Mucosa of stomach (tissue), 1 donor: ENCODE results near the gene FBF1.
A peak's percentile ranks its signal among the peaks of the same experiment; 100 is the strongest.

Source experiments
- H3K27me3 ChIP-seq: one replicate; pipeline ENCODE4 v1.7.0; 2013; ENCODE audit warnings: mild to moderate bottlenecking, low read length; ENCODE audit not compliant: control insufficient read depth, insufficient read depth
- H3K36me3 ChIP-seq: one replicate; pipeline ENCODE4 v1.7.0; 2013; ENCODE audit warnings: low read length; ENCODE audit not compliant: control insufficient read depth, insufficient read depth
- H3K4me1 ChIP-seq: one replicate; pipeline ENCODE4 v1.7.0; 2013; ENCODE audit warnings: mild to moderate bottlenecking, low read length; ENCODE audit not compliant: control insufficient read depth, insufficient read depth
- H3K4me3 ChIP-seq: one replicate; pipeline ENCODE4 v1.7.0; 2013; ENCODE audit warnings: low read length
- H3K9ac ChIP-seq: one replicate; pipeline ENCODE4 v1.7.0; 2013; ENCODE audit warnings: mild to moderate bottlenecking, low read length, moderate library complexity
- H3K9me3 ChIP-seq: one replicate; pipeline ENCODE4 v1.7.0; 2013; ENCODE audit warnings: mild to moderate bottlenecking, low read length, moderate library complexity; ENCODE audit not compliant: control insufficient read depth
- donor health status: Pancreatic carcinoma.

FBF1 gene

GRCh38 chr17:75885431-75885830 lies 55.4 kb downstream of the FBF1 start:
- Histone ChIP-seq H3K4me3 (no peak overlapping the region), H3K27me3 (no peaks in the 10 kb centered on the region), H3K9ac (no peak overlapping the region), H3K9me3 (no peaks in the 10 kb centered on the region), H3K4me1 (peaks cover 10% of the 10 kb centered on the region), H3K36me3 (no peaks in the 10 kb centered on the region)

- no peak overlapping the region for H3K4me3 ChIP-seq
- no peaks in the 10 kb centered on the region for H3K9me3 ChIP-seq
- no peak overlapping the region for H3K9ac ChIP-seq
- no peaks in the 10 kb centered on the region for H3K36me3 ChIP-seq
- peaks cover 23% of the 10 kb centered on the region for H3K4me1 ChIP-seq
- H3K27me3 ChIP-seq: no peaks in the 10 kb centered on the region
Measured at GRCh38 chr17:75881678-75882454, 59.0 kb downstream of the FBF1 start.

GRCh38 chr17:75880266-75880665 lies 60.6 kb downstream of the FBF1 start:
- no peaks in the 10 kb centered on the region for H3K9me3 ChIP-seq
- peaks cover 39% of the 10 kb centered on the region for H3K4me1 ChIP-seq

DNA sequence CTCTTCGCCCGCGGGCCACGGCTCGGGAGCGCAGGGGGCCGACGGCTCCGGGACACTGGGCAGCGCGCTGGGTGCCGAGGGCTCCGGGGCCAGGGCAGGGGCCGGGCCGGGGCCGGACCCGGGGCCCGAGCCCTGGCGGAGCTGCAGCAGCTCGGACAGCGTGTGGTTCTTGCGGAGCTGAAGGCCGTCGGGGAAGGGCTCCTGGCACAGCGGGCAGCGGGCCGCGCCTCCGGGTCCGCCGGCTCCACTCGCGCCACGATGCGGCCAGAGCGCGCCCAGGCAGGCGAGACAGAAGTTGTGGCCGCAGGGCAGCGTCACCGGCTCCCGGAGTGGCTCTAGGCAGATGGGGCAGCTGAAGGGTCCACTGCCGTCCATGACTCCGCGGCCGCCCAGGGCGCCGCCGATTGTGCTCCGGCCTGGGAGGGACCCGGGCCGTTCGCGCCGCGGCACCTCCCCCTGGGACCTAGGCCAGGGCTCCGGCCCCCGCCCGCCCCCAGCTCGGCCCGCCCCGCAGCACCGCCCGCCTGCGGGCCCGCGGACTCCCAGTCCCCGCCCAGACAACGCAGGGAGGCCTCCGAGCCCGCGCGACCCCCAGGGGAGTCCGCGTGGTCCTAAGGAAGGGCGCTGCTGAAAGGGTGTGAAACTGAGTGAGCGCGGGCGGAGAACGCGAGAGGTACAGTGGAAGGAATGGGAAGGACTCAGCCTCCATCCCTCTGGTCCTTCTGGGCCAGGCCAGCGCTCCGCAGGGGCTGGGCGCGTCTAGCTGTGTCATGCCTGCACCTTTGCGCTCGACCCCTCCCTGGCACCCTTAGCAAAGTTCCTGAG lies 62.5 kb downstream of the FBF1 start, which contains the start of gene TRIM47:
TSS of gene TRIM47 (minus strand) at position 408 of the 825 bp plus-strand sequence. CDS start at position 375, 33 bp downstream.
- Histone ChIP-seq H3K36me3 (no peaks in the 10 kb centered on the region), H3K9ac (peak within 1 kb of the TSS; percentile 87), H3K27me3 (no peaks in the 10 kb centered on the region), H3K4me3 (peak within 1 kb of the TSS; percentile 94), H3K9me3 (no peaks in the 10 kb centered on the region), H3K4me1 (peaks cover 58% of the 10 kb centered on the region)

More at GRCh38 chr17:75880266-75880665, 60.6 kb downstream of the FBF1 start:
- Histone ChIP-seq H3K27me3 (no peaks in the 10 kb centered on the region), H3K36me3 (no peaks in the 10 kb centered on the region), H3K4me3 (no peak overlapping the region), H3K9ac (no peak overlapping the region)

- Histone ChIP-seq H3K4me3 (peak overlapping the region; percentile 94), H3K36me3 (no peaks in the 10 kb centered on the region), H3K9ac (peak overlapping the region; percentile 87), H3K9me3 (no peaks in the 10 kb centered on the region), H3K4me1 (peaks cover 64% of the 10 kb centered on the region), H3K27me3 (no peaks in the 10 kb centered on the region)
Measured at GRCh38 chr17:75877752-75878173, 63.1 kb downstream of the FBF1 start.

DNA sequence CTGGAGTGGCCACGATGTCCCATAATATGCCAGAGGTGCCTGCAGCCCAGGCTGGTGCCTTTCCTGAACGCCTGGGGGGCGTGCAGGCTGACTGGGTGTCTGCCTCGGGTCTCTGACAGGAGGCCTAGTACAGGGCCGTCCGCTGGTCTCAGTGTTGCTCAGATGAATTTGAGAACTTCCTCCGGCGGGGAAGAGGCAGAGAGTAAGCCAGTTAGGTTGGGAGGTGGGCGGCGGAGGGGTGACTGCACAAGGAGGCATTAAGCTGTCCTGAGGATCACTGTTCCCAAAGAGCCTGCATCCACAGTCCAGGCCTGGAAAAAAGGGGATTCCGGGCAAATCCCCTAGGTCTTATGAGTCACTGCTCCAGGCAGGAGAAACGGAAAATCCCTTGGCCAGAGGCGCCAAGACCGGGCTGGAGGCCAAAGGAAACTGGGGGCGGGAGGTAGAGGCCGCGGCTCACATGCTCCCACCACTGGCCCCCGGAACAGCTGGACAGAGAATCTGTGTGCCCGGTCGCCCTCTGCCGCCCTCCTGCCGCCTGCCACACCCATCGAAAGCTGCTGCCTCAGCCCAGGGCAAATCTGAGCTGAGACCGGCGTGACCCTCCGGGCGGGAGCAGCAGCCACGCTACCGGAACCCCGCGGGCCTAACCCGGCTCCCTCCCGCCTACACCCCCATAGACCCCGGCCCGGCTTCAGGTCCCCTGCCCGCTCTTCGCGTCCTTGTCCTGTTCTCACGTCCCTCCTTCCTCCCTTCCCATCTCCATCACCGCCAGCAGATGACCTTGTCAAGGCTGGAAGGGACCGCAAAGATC lies 63.7 kb downstream of the FBF1 start:
- Histone ChIP-seq H3K36me3 (no peaks in the 10 kb centered on the region), H3K9ac (peak overlapping the region; percentile 87), H3K4me1 (peaks cover 68% of the 10 kb centered on the region), H3K27me3 (no peaks in the 10 kb centered on the region), H3K9me3 (no peaks in the 10 kb centered on the region), H3K4me3 (peak overlapping the region; percentile 94)

DNA sequence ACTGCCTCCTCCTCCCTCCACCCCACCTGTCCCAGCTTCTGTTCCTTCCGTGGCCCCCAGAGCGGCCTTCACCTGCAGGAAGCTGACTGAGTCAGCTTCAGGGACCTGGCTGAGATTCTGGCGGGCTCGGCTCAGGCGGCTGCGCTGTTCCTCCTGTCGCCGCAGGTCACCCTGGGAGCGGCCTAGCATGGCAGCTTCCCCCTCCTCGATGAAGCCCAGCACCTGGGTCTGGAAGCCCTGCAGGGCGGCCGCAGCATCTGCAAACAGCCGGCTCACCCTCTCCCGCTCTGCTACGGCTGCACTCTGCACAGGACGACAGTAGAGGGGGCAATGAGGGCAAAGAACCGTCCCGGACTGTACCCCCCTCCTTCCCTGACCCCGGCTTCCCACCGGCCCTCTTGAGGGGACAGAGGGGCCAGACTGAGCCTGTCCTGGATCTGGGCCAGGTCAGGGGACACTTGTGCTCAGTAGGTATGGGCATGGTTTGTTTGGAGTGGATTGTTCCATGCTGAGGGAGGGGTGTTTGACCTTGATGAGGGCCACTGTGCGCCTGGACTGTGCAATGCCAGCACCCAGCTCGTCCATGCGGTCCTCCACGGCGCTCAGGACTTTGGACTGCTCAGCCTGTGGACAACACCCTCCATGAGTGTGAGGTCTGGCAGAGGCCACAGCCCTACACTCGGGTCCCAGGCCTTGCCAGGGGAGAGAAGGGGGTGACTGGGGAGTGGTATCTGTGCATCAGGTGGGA lies 64.5 kb downstream of the FBF1 start:
- H3K36me3 ChIP-seq: no peaks in the 10 kb centered on the region
- H3K4me1 ChIP-seq: peaks cover 61% of the 10 kb centered on the region
- H3K4me3 ChIP-seq: peak overlapping the region; percentile 94
- no peaks in the 10 kb centered on the region for H3K9me3 ChIP-seq
- H3K27me3 ChIP-seq: no peaks in the 10 kb centered on the region
- H3K9ac ChIP-seq: peak overlapping the region; percentile 87

- no peaks in the 10 kb centered on the region for H3K9me3 ChIP-seq
- no peaks in the 10 kb centered on the region for H3K36me3 ChIP-seq
- H3K27me3 ChIP-seq: no peaks in the 10 kb centered on the region
- peak overlapping the region; percentile 94 for H3K4me3 ChIP-seq
- H3K9ac ChIP-seq: peak overlapping the region; percentile 87
- peaks cover 60% of the 10 kb centered on the region for H3K4me1 ChIP-seq
Measured at GRCh38 chr17:75875940-75876189, 65.0 kb downstream of the FBF1 start.

DNA sequence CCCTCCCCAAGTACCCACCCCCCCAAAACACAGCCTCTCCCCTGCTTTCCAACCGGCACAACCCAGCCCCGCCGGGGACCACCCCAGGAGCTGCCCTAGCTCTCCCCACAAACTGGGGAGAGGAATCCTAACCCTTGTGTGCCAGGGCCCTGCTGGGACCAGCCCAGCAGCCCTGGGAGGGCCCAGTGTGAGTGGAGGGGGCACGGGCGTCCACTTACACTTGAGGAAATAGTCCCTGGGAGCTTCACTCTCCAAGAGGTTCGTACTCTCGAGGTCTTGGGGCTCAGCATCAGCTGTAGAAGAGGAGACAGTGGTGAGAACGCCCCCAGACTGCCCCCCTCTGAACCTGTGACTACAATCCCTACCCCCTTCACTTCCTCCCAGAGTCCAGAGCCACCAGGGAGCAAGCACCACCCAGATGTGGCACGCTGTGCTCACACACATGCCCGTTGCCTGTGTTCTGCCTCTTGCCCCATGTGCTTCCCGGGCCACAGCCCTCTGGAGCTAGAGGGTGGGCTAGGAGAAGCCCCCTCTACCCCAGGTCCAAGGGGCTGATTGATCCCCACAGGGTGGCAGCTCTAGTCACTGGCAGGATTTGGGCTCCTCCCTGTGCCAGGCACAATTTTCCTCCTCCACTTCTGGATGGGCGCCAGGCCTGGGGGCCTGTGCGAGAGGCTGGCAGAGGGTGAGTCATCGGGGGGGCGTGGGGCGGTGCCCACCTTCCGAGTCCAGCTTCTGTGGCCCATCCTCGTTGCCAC lies 65.5 kb downstream of the FBF1 start:
- peaks cover 60% of the 10 kb centered on the region for H3K4me1 ChIP-seq
- H3K4me3 ChIP-seq: peak overlapping the region; percentile 94
- peak overlapping the region; percentile 87 for H3K9ac ChIP-seq
- H3K9me3 ChIP-seq: no peaks in the 10 kb centered on the region
- H3K27me3 ChIP-seq: no peaks in the 10 kb centered on the region
- H3K36me3 ChIP-seq: no peaks in the 10 kb centered on the region

GRCh38 chr17:75874323-75875181 lies 66.3 kb downstream of the FBF1 start:
- H3K9ac ChIP-seq: peak overlapping the region; percentile 87
- no peak overlapping the region for H3K4me3 ChIP-seq
- H3K4me1 ChIP-seq: peaks cover 66% of the 10 kb centered on the region
- no peaks in the 10 kb centered on the region for H3K27me3 ChIP-seq
- no peaks in the 10 kb centered on the region for H3K36me3 ChIP-seq
- H3K9me3 ChIP-seq: no peaks in the 10 kb centered on the region
